Measurements from ENCODE around the gene ASAP2.

The ASAP2 gene

GRCh38 chr2:9261231-9261883 is 54.7 kb downstream of the ASAP2 start:
- H3K79me2 ChIP-seq (ENCODE audit: insufficient read depth, low read depth) = no peaks in the 10 kb centered on the region
- H3K36me3 ChIP-seq (ENCODE audit: insufficient read depth) = no peaks in the 10 kb centered on the region
- no peak for TF ChIP-seq CTCF (conservative IDR thresholded peaks at IDR 0.05; ENCODE audit: low read depth, low read length)
- no peaks in the 10 kb centered on the region for H3K27me3 ChIP-seq (ENCODE audit: insufficient read depth, low read depth)
- no peak overlapping the region for H3K4me2 ChIP-seq
- H3K4me1 ChIP-seq (ENCODE audit: low read depth, poor library complexity, severe bottlenecking) = no peaks in the 10 kb centered on the region
- no peak overlapping the region for H3K9ac ChIP-seq
- H3K27ac ChIP-seq = no peak overlapping the region
- H3K4me3 ChIP-seq (IDR thresholded peaks at IDR 0.05; ENCODE audit: insufficient read depth, low read depth, low read length) = no peak overlapping the region
- H4K20me1 ChIP-seq (ENCODE audit: insufficient read depth) = no peaks in the 10 kb centered on the region
- H2AFZ ChIP-seq (ENCODE audit: low read depth) = no peak overlapping the region

- Histone ChIP-seq H3K4me1 (ENCODE audit: low read depth, poor library complexity, severe bottlenecking) (no peaks in the 10 kb centered on the region), H2AFZ (ENCODE audit: low read depth) (no peak overlapping the region), H3K36me3 (ENCODE audit: insufficient read depth) (no peaks in the 10 kb centered on the region), H3K27me3 (ENCODE audit: insufficient read depth, low read depth) (no peaks in the 10 kb centered on the region), H3K9ac (no peak overlapping the region), H3K4me3 (IDR thresholded peaks at IDR 0.05; ENCODE audit: insufficient read depth, low read depth, low read length) (no peak overlapping the region), H3K27ac (no peak overlapping the region), H3K79me2 (ENCODE audit: insufficient read depth, low read depth) (no peaks in the 10 kb centered on the region), H4K20me1 (ENCODE audit: insufficient read depth) (no peaks in the 10 kb centered on the region), H3K4me2 (no peak overlapping the region)
- TF ChIP-seq CTCF (conservative IDR thresholded peaks at IDR 0.05; ENCODE audit: low read depth, low read length) = no peak
These were observed 56.1 kb downstream of the ASAP2 start for GRCh38 chr2:9262671-9263171.

GRCh38 chr2:9263428-9263827 is 56.8 kb downstream of the ASAP2 start:
- Histone ChIP-seq H4K20me1 (ENCODE audit: insufficient read depth) (no peaks in the 10 kb centered on the region), H3K4me2 (no peak overlapping the region), H3K9ac (no peak overlapping the region), H3K4me3 (IDR thresholded peaks at IDR 0.05; ENCODE audit: insufficient read depth, low read depth, low read length) (no peak overlapping the region), H3K27ac (no peak overlapping the region), H3K36me3 (ENCODE audit: insufficient read depth) (no peaks in the 10 kb centered on the region), H3K27me3 (ENCODE audit: insufficient read depth, low read depth) (no peaks in the 10 kb centered on the region), H2AFZ (ENCODE audit: low read depth) (no peak overlapping the region), H3K79me2 (ENCODE audit: insufficient read depth, low read depth) (no peaks in the 10 kb centered on the region), H3K4me1 (ENCODE audit: low read depth, poor library complexity, severe bottlenecking) (no peaks in the 10 kb centered on the region)
- TF ChIP-seq CTCF (conservative IDR thresholded peaks at IDR 0.05; ENCODE audit: low read depth, low read length) = no peak

GRCh38 chr2:9264301-9264700 is 57.7 kb downstream of the ASAP2 start:
- H3K4me1 ChIP-seq (ENCODE audit: low read depth, poor library complexity, severe bottlenecking) = no peaks in the 10 kb centered on the region
- no peak overlapping the region for H3K9ac ChIP-seq
- H3K4me2 ChIP-seq = no peak overlapping the region
- H3K4me3 ChIP-seq (IDR thresholded peaks at IDR 0.05; ENCODE audit: insufficient read depth, low read depth, low read length) = no peak overlapping the region
- TF ChIP-seq CTCF (conservative IDR thresholded peaks at IDR 0.05; ENCODE audit: low read depth, low read length) = no peak
- no peaks in the 10 kb centered on the region for H3K36me3 ChIP-seq (ENCODE audit: insufficient read depth)
- no peak overlapping the region for H2AFZ ChIP-seq (ENCODE audit: low read depth)
- H3K79me2 ChIP-seq (ENCODE audit: insufficient read depth, low read depth) = no peaks in the 10 kb centered on the region
- no peak overlapping the region for H3K27ac ChIP-seq
- no peaks in the 10 kb centered on the region for H3K27me3 ChIP-seq (ENCODE audit: insufficient read depth, low read depth)
- H4K20me1 ChIP-seq (ENCODE audit: insufficient read depth) = no peaks in the 10 kb centered on the region

Measured in KMS-11 (cell line).